Measurements from ENCODE around the gene TMEM240.

- TF ChIP-seq EZH2 (IDR thresholded peaks at IDR 0.05; ENCODE audit: low read depth, unreplicated experiment) = no peak
- TF ChIP-seq CTCF (conservative IDR thresholded peaks at IDR 0.05; ENCODE audit: low read depth in 2 of 2) = no peak
- TF ChIP-seq REST (IDR thresholded peaks at IDR 0.05; ENCODE audit: unreplicated experiment) = no peak
- no peak for TF ChIP-seq POLR2AphosphoS5 (IDR thresholded peaks at IDR 0.05; ENCODE audit: low read depth)
- no peak for TF ChIP-seq ZNF331 (CRISPR knock-in tag; IDR thresholded peaks at IDR 0.05; ENCODE audit: low read depth)
- TF ChIP-seq CREB1 (CRISPR knock-in tag; IDR thresholded peaks at IDR 0.05; ENCODE audit: low read depth) = no peak
- TF ChIP-seq JUNB (IDR thresholded peaks at IDR 0.05; ENCODE audit: unreplicated experiment) = no peak
- TF ChIP-seq EZH2phosphoT487 (IDR thresholded peaks at IDR 0.05; ENCODE audit: unreplicated experiment) = no peak
Measured at GRCh38 chr1:1551524-1552262, 11.3 kb upstream of the TMEM240 start.
